WTC11 (cell line): Measurements from ENCODE around the gene PCDHGC4. TPM values are rescaled to one million over a fixed set of nuclear protein-coding genes. Genes with fewer than 3 reads are reported as not detected.
A peak's percentile ranks its signal among the peaks of the same experiment; 100 is the strongest.

ENCODE experiments used
- ATAC-seq: fragments of 200-7000 bp; cut with Tn5 transposase; 2 replicates; pipeline ENCODE4 v1.10.0; 2021; ENCODE audit warnings: mild to moderate bottlenecking, moderate library complexity
- CTCF ChIA-PET: fragments of 300-600 bp; sonication (Branson Sonifier 250); formaldehyde crosslinking; loops from one replicate; lab custom pipeline; 2021; ENCODE audit warnings: antibody characterized with exemption; lab: Charles Lee
- POLR2A ChIA-PET: fragments of 350-600 bp; sonication (Branson Sonifier 250); formaldehyde crosslinking; loops from one replicate; lab custom pipeline; 2021; ENCODE audit warnings: antibody characterized with exemption; lab: Charles Lee
- DNase-seq: peaks from one replicate; pipeline ENCODE4 v3.0.0; 2021; ENCODE audit warnings: low spot score
- H3K27ac Mint-ChIP-seq: 2 replicates; pipeline ENCODE4 v1.8.0; 2021; ENCODE audit warnings: mixed read lengths
- H3K27me3 Mint-ChIP-seq: 2 replicates; pipeline ENCODE4 v1.8.0; 2021; ENCODE audit warnings: low read depth, mild to moderate bottlenecking, moderate library complexity, mixed read lengths
- H3K36me3 Mint-ChIP-seq: 2 replicates; pipeline ENCODE4 v1.8.0; 2021; ENCODE audit warnings: mixed read lengths
- H3K4me1 Mint-ChIP-seq: 2 replicates; pipeline ENCODE4 v1.8.0; 2022; ENCODE audit warnings: mixed read lengths
- H3K4me3 Mint-ChIP-seq: 2 replicates; pipeline ENCODE4 v1.8.0; 2021; ENCODE audit warnings: mild to moderate bottlenecking, moderate library complexity, mixed read lengths
- H3K9me3 Mint-ChIP-seq: 2 replicates; pipeline ENCODE4 v1.8.0; 2021; ENCODE audit warnings: mixed read lengths
- CTCF ChIP-seq: fragments of 200-600 bp; IDR thresholded peaks from 2 replicates; pipeline ENCODE4 v1.8.0; 2022; ENCODE audit warnings: antibody characterized with exemption
- E2F4 ChIP-seq: sonication (generic); formaldehyde crosslinking; IDR thresholded peaks from 2 replicates; pipeline ENCODE4 v1.8.1; 2022; ENCODE audit warnings: low read depth, mild to moderate bottlenecking, moderate library complexity, missing genetic modification reagents, borderline replicate concordance
- FOXK1 ChIP-seq: sonication (generic); formaldehyde crosslinking; IDR thresholded peaks from 2 replicates; pipeline ENCODE4 v1.8.0; 2022; ENCODE audit warnings: mild to moderate bottlenecking, moderate library complexity, missing genetic modification reagents
- HMGA2 ChIP-seq: fragments of 250-450 bp; sonication (Bioruptor Pico); IDR thresholded peaks from 2 replicates; pipeline ENCODE4 v1.4.0; 2021; ENCODE audit warnings: mild to moderate bottlenecking, moderate library complexity
- KAT7 ChIP-seq: sonication (generic); formaldehyde crosslinking; IDR thresholded peaks from 2 replicates; pipeline ENCODE4 v1.8.1; 2023; ENCODE audit warnings: missing genetic modification reagents, mild to moderate bottlenecking, borderline replicate concordance
- NFATC4 ChIP-seq: fragments of 250-450 bp; sonication (Bioruptor Pico); IDR thresholded peaks from 2 replicates; pipeline ENCODE4 v1.9.0; 2021; ENCODE audit warnings: mild to moderate bottlenecking
- NR1H2 ChIP-seq: sonication (generic); formaldehyde crosslinking; IDR thresholded peaks from 2 replicates; pipeline ENCODE4 v1.9.0; 2021; ENCODE audit warnings: mild to moderate bottlenecking, moderate library complexity, missing genetic modification reagents
- NR2C2 ChIP-seq: sonication (generic); formaldehyde crosslinking; IDR thresholded peaks from 2 replicates; pipeline ENCODE4 v1.8.0; 2022; ENCODE audit warnings: mild to moderate bottlenecking, missing genetic modification reagents
- NR3C1 ChIP-seq: sonication (generic); formaldehyde crosslinking; conservative IDR thresholded peaks from 2 replicates; pipeline ENCODE4 v1.8.1; 2023; ENCODE audit warnings: low read depth, mild to moderate bottlenecking, missing genetic modification reagents
- OVOL2 ChIP-seq: fragments of 250-450 bp; sonication (Bioruptor Pico); IDR thresholded peaks from 2 replicates; pipeline ENCODE4 v1.9.0; 2021; ENCODE audit warnings: mild to moderate bottlenecking, borderline replicate concordance
- SMAD4 ChIP-seq: sonication (generic); formaldehyde crosslinking; IDR thresholded peaks from 2 replicates; pipeline ENCODE4 v1.8.0; 2022; ENCODE audit warnings: mild to moderate bottlenecking, missing genetic modification reagents
- SOX15 ChIP-seq: fragments of 250-450 bp; sonication (Bioruptor Pico); IDR thresholded peaks from 2 replicates; pipeline ENCODE4 v1.9.0; 2021; ENCODE audit warnings: mild to moderate bottlenecking
- SP1 ChIP-seq: sonication (generic); formaldehyde crosslinking; conservative IDR thresholded peaks from 2 replicates; pipeline ENCODE4 v1.8.1; 2022; ENCODE audit warnings: missing genetic modification reagents
- TCF7 ChIP-seq: sonication (generic); formaldehyde crosslinking; IDR thresholded peaks from 2 replicates; pipeline ENCODE4 v1.8.0; 2022; ENCODE audit warnings: mild to moderate bottlenecking, low read depth, missing genetic modification reagents, moderate library complexity
- TEAD1 ChIP-seq: sonication (generic); formaldehyde crosslinking; IDR thresholded peaks from 2 replicates; pipeline ENCODE4 v1.8.0; 2022; ENCODE audit warnings: mild to moderate bottlenecking, missing genetic modification reagents
- USF1 ChIP-seq: sonication (generic); formaldehyde crosslinking; IDR thresholded peaks from 2 replicates; pipeline ENCODE4 v1.8.0; 2022; ENCODE audit warnings: mild to moderate bottlenecking, missing genetic modification reagents
- ZNF416 ChIP-seq: fragments of 250-450 bp; sonication (Bioruptor Pico); IDR thresholded peaks from 2 replicates; pipeline ENCODE4 v1.9.0; 2021; ENCODE audit warnings: mild to moderate bottlenecking, inconsistent platforms
- ZNF423 ChIP-seq: fragments of 250-450 bp; sonication (Bioruptor Pico); IDR thresholded peaks from 2 replicates; pipeline ENCODE4 v2.1.2; 2022; ENCODE audit warnings: mild to moderate bottlenecking, moderate library complexity
- ZNF425 ChIP-seq: fragments of 250-450 bp; sonication (Bioruptor Pico); conservative IDR thresholded peaks from 2 replicates; pipeline ENCODE4 v1.9.0; 2021; ENCODE audit warnings: mild to moderate bottlenecking
- total RNA-seq: library from RNA; stranded (reverse); gene quantifications from 3 replicates; pipeline ENCODE4 v1.2.3, GENCODE V29; 2021

The PCDHGC4 gene
- total RNA-seq, 1 experiment from 2014 or later = 6.1 TPM

- DNase-seq = no peak
- H3K36me3 Mint-ChIP-seq = peaks cover 16% of the 10 kb centered on the region
- TF ChIP-seq SMAD4 = no peak
- TF ChIP-seq, all 79 proteins: peak for 0
- ATAC-seq = no peak
- H3K4me3 Mint-ChIP-seq = peak overlapping the region; percentile 40
- peaks cover 38% of the 10 kb centered on the region for H3K27me3 Mint-ChIP-seq
- H3K27ac Mint-ChIP-seq = peak overlapping the region; percentile 7
- CTCF ChIA-PET = interaction anchor here (0.8 to 6.8 kb wide), 19 partner anchors 9 to 340 kb away, joined by 3 to 113 read pairs (median 7); partner anchors contain the start of genes PCDHB14, PCDHB15, PCDHGA10 and PCDHGA11
- peaks cover 45% of the 10 kb centered on the region for H3K4me1 Mint-ChIP-seq
- H3K9me3 Mint-ChIP-seq = no peaks in the 10 kb centered on the region
- POLR2A ChIA-PET = interaction anchor here (0.7 to 4.5 kb wide), 4 partner anchors 11 to 175 kb away, joined by 4 to 17 read pairs (median 6); partner anchors contain the start of genes PCDHGC4 and TAF7
Observed at GRCh38 chr5:141495453-141495811, 10.6 kb downstream of the PCDHGC4 start.

GRCh38 chr5:141496038-141496437 is 11.2 kb downstream of the PCDHGC4 start:
- Mint-ChIP-seq H3K4me1 (peaks cover 41% of the 10 kb centered on the region), H3K4me3 (no peak overlapping the region; the same call in 1 of the 2 replicates), H3K27ac (peak overlapping the region; percentile 13), H3K9me3 (no peaks in the 10 kb centered on the region), H3K27me3 (peaks cover 32% of the 10 kb centered on the region), H3K36me3 (peaks cover 12% of the 10 kb centered on the region)
- DNase-seq = peak; percentile 54
- POLR2A ChIA-PET = interaction anchor here (0.7 to 4.5 kb wide), 3 partner anchors 11 to 19 kb away, joined by 4 to 17 read pairs (median 4); partner anchors contain the start of gene PCDHGC4
- CTCF ChIA-PET = interaction anchor here (0.8 to 6.8 kb wide), 14 partner anchors 10 to 340 kb away, joined by 3 to 113 read pairs (median 10); partner anchors contain the start of genes PCDHB15, PCDHGA10, PCDHGA11 and PCDHGA12
- no peak for TF ChIP-seq ZNF416
- TF ChIP-seq SP1 = 0 out of 2 replicates have a peak, but pooled peaks have one; percentile 52
- peak; percentile 84 for TF ChIP-seq ZNF423
- TF ChIP-seq TEAD1 (CRISPR knock-in tag) = peak; percentile 79; the same call in 1 of the 2 replicates
- peak; percentile 42 for ATAC-seq

- Mint-ChIP-seq H3K27ac (peak overlapping the region; percentile 31; the same call in 1 of the 2 replicates), H3K27me3 (no peaks in the 10 kb centered on the region), H3K9me3 (no peaks in the 10 kb centered on the region), H3K4me1 (peaks cover 14% of the 10 kb centered on the region), H3K4me3 (no peak overlapping the region), H3K36me3 (peaks cover 17% of the 10 kb centered on the region)
- ATAC-seq (peak; percentile 32), DNase-seq (no peak)
- TF ChIP-seq NR2C2 (CRISPR knock-in tag) (no peak), OVOL2 (CRISPR knock-in tag) (no peak), ZNF425 (no peak), TEAD1 (CRISPR knock-in tag) (no peak), HMGA2 (CRISPR knock-in tag) (no peak), CTCF (no peak), NR3C1 (CRISPR knock-in tag) (no peak), NR1H2 (CRISPR knock-in tag) (no peak), FOXK1 (no peak), KAT7 (CRISPR knock-in tag) (no peak), SMAD4 (no peak), NFATC4 (CRISPR knock-in tag) (no peak), TCF7 (CRISPR knock-in tag) (no peak), USF1 (CRISPR knock-in tag) (no peak), E2F4 (CRISPR knock-in tag) (no peak), SOX15 (no peak)
- ChIA-PET CTCF (interaction anchor here (0.8 to 2.6 kb wide), 8 partner anchors 12 to 163 kb away, joined by 3 to 9 read pairs (median 4); partner anchors contain the start of genes PCDHGA2, PCDHGB4, PCDHGB6 and PCDHGB7), POLR2A (no interaction called here)
Observed at GRCh38 chr5:141501761-141502160, 16.9 kb downstream of the PCDHGC4 start.
